Astrocyte (in vitro differentiated cells and primary cell): ENCODE results near the gene CNTNAP2. TPM values are rescaled to one million over a fixed set of nuclear protein-coding genes. Genes with fewer than 3 reads are reported as not detected.

ENCODE experiments used
- DNase-seq: peaks from one replicate; pipeline ENCODE4 v3.0.0-alpha.2; 2010; ENCODE audit warnings: low read depth
- FAIRE-seq: peaks from 2 replicates; lab custom pipeline; 2011; peaks lifted over from hg19 to GRCh38; lab: Jason Lieb, UNC
- H2AFZ ChIP-seq: 2 replicates; pipeline ENCODE4 v1.6.0; 2012; ENCODE audit warnings: low read depth, low read length, inconsistent platforms
- H3K27ac ChIP-seq: 2 replicates; pipeline ENCODE4 v1.5.1; 2011; ENCODE audit warnings: low read depth, low read length, inconsistent platforms
- H3K27me3 ChIP-seq: 2 replicates; pipeline ENCODE4 v1.6.0; 2011; ENCODE audit warnings: low read length, inconsistent platforms; ENCODE audit not compliant: insufficient read depth
- H3K36me3 ChIP-seq: 2 replicates; pipeline ENCODE4 v1.5.1; 2011; ENCODE audit warnings: low read length, inconsistent platforms; ENCODE audit not compliant: insufficient read depth
- H3K4me1 ChIP-seq: 2 replicates; pipeline ENCODE4 v1.5.1; 2011; ENCODE audit warnings: low read length, inconsistent platforms; ENCODE audit not compliant: insufficient read depth
- H3K4me2 ChIP-seq: 2 replicates; pipeline ENCODE4 v1.6.0; 2012; ENCODE audit warnings: low read length, inconsistent platforms
- H3K4me3 ChIP-seq: 2 replicates; pipeline ENCODE4 v1.5.1; 2011; ENCODE audit warnings: low read depth, mild to moderate bottlenecking, low read length, inconsistent platforms; ENCODE audit not compliant: insufficient read depth
- H3K79me2 ChIP-seq: 2 replicates; pipeline ENCODE4 v1.6.0; 2012; ENCODE audit warnings: mild to moderate bottlenecking, low read length, inconsistent platforms; ENCODE audit not compliant: insufficient read depth
- H3K9ac ChIP-seq: 2 replicates; pipeline ENCODE4 v1.6.0; 2012; ENCODE audit warnings: mild to moderate bottlenecking, low read length, inconsistent platforms
- H3K9me3 ChIP-seq: 2 replicates; pipeline ENCODE4 v1.5.1; 2012; ENCODE audit warnings: low read depth, mild to moderate bottlenecking, low read length, inconsistent platforms; ENCODE audit not compliant: insufficient read depth
- H4K20me1 ChIP-seq: 2 replicates; pipeline ENCODE4 v1.6.0; 2012; ENCODE audit warnings: low read length, inconsistent platforms; ENCODE audit not compliant: insufficient read depth
- H3K27ac Mint-ChIP-seq: one replicate; pipeline ENCODE4 v1.8.0; 2021; ENCODE audit warnings: mild to moderate bottlenecking, mixed read lengths; ENCODE audit not compliant: unreplicated experiment
- H3K27me3 Mint-ChIP-seq: one replicate; pipeline ENCODE4 v1.8.0; 2021; ENCODE audit warnings: low read depth, mixed read lengths; ENCODE audit not compliant: unreplicated experiment
- H3K36me3 Mint-ChIP-seq: one replicate; pipeline ENCODE4 v1.8.0; 2021; ENCODE audit warnings: low read depth, mixed read lengths; ENCODE audit not compliant: unreplicated experiment
- H3K4me1 Mint-ChIP-seq: one replicate; pipeline ENCODE4 v1.8.0; 2021; ENCODE audit warnings: low read depth, mixed read lengths; ENCODE audit not compliant: unreplicated experiment
- H3K4me3 Mint-ChIP-seq: one replicate; pipeline ENCODE4 v1.8.0; 2021; ENCODE audit warnings: mild to moderate bottlenecking, moderate library complexity, mixed read lengths; ENCODE audit not compliant: unreplicated experiment
- H3K9me3 Mint-ChIP-seq: one replicate; pipeline ENCODE4 v1.8.0; 2021; ENCODE audit warnings: mild to moderate bottlenecking, mixed read lengths; ENCODE audit not compliant: unreplicated experiment
- EZH2 ChIP-seq: IDR thresholded peaks from 2 replicates; pipeline ENCODE4 v1.6.1; 2012; ENCODE audit warnings: mild to moderate bottlenecking, low read length, inconsistent platforms; ENCODE audit not compliant: insufficient read depth
- total RNA-seq: library from RNA; stranded (reverse); gene quantifications from 2 replicates; pipeline ENCODE4 v1.2.1, GENCODE V29; 2021
- TF ChIP-seq, protein P1 (sequence below): IDR thresholded peaks from 2 replicates; pipeline ENCODE4 v1.5.1; 2011; ENCODE audit warnings: low read depth, mild to moderate bottlenecking, inconsistent platforms, low read length, moderate library complexity; ENCODE audit not compliant: insufficient read depth

Gene CNTNAP2
- total RNA-seq, 1 donor from 2014 or later = 20.0 TPM

DNA sequence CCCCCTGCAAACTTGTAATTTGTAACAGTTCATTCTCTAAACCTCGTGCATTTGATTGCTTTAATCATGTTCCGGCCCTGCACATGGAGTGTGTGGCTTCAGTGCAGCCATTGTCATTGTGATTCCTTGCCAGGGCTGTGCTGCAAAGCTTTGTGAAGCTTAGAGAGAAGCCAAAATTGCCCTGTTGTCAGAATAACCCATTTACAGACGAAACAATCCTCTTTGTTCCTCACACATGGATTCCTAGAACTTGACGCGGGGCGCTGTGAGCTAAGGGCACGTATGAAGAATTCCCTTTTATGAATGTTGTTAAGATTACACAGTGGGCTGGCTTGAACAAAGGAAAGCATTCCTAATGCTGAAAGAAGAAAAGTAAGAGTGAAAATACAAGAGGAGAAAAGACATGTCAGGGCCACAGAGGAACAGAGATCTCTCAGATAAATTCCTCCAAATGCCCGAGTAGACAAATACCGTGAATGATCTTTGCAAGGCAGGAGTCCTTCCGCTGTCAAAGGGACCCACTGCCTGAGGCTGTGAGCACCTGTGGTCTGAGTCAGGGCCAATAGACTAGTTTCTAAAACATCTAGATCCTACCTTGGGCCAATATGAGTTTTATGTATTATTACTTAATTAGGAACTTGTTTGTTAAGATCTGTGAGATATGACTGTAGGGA, 2268.5 kb downstream of the CNTNAP2 start:
- H3K9me3 ChIP-seq = peaks cover 7% of the 10 kb centered on the region
- no peak for FAIRE-seq
- Mint-ChIP-seq H3K4me3 (no peak overlapping the region), H3K36me3 (peaks cover 13% of the 10 kb centered on the region), H3K27me3 (no peaks in the 10 kb centered on the region), H3K27ac (no peak overlapping the region), H3K4me1 (peaks cover 4% of the 10 kb centered on the region), H3K9me3 (peaks cover 6% of the 10 kb centered on the region)
- no peak for TF ChIP-seq EZH2
- TF ChIP-seq, protein P1, sequence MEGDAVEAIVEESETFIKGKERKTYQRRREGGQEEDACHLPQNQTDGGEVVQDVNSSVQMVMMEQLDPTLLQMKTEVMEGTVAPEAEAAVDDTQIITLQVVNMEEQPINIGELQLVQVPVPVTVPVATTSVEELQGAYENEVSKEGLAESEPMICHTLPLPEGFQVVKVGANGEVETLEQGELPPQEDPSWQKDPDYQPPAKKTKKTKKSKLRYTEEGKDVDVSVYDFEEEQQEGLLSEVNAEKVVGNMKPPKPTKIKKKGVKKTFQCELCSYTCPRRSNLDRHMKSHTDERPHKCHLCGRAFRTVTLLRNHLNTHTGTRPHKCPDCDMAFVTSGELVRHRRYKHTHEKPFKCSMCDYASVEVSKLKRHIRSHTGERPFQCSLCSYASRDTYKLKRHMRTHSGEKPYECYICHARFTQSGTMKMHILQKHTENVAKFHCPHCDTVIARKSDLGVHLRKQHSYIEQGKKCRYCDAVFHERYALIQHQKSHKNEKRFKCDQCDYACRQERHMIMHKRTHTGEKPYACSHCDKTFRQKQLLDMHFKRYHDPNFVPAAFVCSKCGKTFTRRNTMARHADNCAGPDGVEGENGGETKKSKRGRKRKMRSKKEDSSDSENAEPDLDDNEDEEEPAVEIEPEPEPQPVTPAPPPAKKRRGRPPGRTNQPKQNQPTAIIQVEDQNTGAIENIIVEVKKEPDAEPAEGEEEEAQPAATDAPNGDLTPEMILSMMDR = no peak
- H3K4me3 ChIP-seq = no peak overlapping the region
- H3K4me2 ChIP-seq = no peak overlapping the region
- no peaks in the 10 kb centered on the region for H3K4me1 ChIP-seq
- H3K36me3 ChIP-seq = no peaks in the 10 kb centered on the region
- H3K9ac ChIP-seq = no peak overlapping the region
- no peak for DNase-seq
- no peak overlapping the region for H2AFZ ChIP-seq
- H3K79me2 ChIP-seq = no peaks in the 10 kb centered on the region
- no peak overlapping the region for H3K27ac ChIP-seq
- no peaks in the 10 kb centered on the region for H3K27me3 ChIP-seq
- no peaks in the 10 kb centered on the region for H4K20me1 ChIP-seq

DNA sequence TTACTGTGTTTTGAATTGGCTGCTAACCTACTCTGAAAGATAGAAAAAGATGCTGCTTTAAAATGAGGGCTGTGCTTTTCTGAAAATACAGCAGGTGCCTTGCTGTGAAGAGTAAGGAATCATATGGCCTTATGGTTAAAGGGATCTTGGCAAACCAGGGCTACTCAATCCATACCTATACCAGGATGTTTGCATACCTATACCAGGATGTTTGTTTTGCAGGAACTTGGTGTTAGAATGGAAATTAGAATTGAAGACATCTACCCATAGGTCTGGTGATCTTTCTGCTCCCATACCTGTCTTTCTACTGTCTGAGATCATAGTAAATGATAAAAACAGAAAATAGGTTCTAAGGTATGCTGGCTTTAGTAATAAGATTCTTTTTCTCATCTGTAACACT, 2273.8 kb downstream of the CNTNAP2 start:
- no peaks in the 10 kb centered on the region for H3K9me3 ChIP-seq
- DNase-seq = no peak
- no peak overlapping the region for H3K9ac ChIP-seq
- no peaks in the 10 kb centered on the region for H3K4me1 ChIP-seq
- H3K36me3 ChIP-seq = no peaks in the 10 kb centered on the region
- no peak for TF ChIP-seq EZH2
- TF ChIP-seq, protein P1 = no peak
- H3K27me3 ChIP-seq = no peaks in the 10 kb centered on the region
- Mint-ChIP-seq H3K27ac (no peak overlapping the region), H3K4me3 (no peak overlapping the region), H3K36me3 (peaks cover 5% of the 10 kb centered on the region), H3K4me1 (peaks cover under 1% of the 10 kb centered on the region), H3K9me3 (peaks cover 6% of the 10 kb centered on the region), H3K27me3 (no peaks in the 10 kb centered on the region)
- no peaks in the 10 kb centered on the region for H3K79me2 ChIP-seq
- no peaks in the 10 kb centered on the region for H4K20me1 ChIP-seq
- H3K4me2 ChIP-seq = no peak overlapping the region
- FAIRE-seq = no peak
- H3K27ac ChIP-seq = no peak overlapping the region
- H3K4me3 ChIP-seq = no peak overlapping the region
- H2AFZ ChIP-seq = no peak overlapping the region

DNA sequence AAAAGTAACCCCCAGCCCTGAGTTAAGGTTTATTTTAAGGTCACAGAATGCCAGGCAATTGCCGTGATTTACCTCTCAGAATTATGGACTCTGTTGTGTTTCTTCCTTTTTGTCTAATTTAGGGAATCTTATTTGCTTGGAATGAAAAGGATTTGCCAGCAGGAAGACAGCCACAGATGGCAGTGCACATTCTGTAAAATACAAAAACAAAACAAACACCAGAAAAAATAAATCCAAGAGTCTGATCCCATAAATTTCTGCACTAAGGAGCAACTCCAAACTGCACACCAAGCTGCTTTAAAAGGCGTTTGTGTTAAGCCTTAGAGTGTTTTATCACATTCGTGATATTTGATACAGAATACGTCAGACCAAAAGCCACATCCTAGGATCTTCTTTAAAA, 2275.0 kb downstream of the CNTNAP2 start:
- no peak overlapping the region for H3K4me3 ChIP-seq
- no peak overlapping the region for H3K27ac ChIP-seq
- H3K9me3 Mint-ChIP-seq = peaks cover 6% of the 10 kb centered on the region
- no peak overlapping the region for H2AFZ ChIP-seq
- H3K27me3 ChIP-seq = no peaks in the 10 kb centered on the region
- no peak overlapping the region for H3K27ac Mint-ChIP-seq
- H3K79me2 ChIP-seq = no peaks in the 10 kb centered on the region
- no peak overlapping the region for H3K4me2 ChIP-seq
- no peaks in the 10 kb centered on the region for H4K20me1 ChIP-seq
- FAIRE-seq = no peak
- peaks cover 9% of the 10 kb centered on the region for H3K4me1 Mint-ChIP-seq
- H3K4me3 Mint-ChIP-seq = no peak overlapping the region
- no peaks in the 10 kb centered on the region for H3K9me3 ChIP-seq
- no peaks in the 10 kb centered on the region for H3K4me1 ChIP-seq
- TF ChIP-seq, protein P1 = no peak
- no peak for TF ChIP-seq EZH2
- H3K9ac ChIP-seq = no peak overlapping the region
- peaks cover 5% of the 10 kb centered on the region for H3K36me3 Mint-ChIP-seq
- H3K27me3 Mint-ChIP-seq = no peaks in the 10 kb centered on the region
- H3K36me3 ChIP-seq = no peaks in the 10 kb centered on the region
- no peak for DNase-seq
